Lung (tissue), 12 donors: ENCODE data around the gene MCM9. TPM values are rescaled to one million over a fixed set of nuclear protein-coding genes. Genes with fewer than 3 reads are reported as not detected.

Experiments used
- ATAC-seq: fragments of 200-7000 bp; cut with Tn5 transposase; one replicate; pipeline ENCODE4 v1.9.1; 2020; ENCODE audit warnings: moderate number of reproducible peaks; ENCODE audit not compliant: insufficient read depth, low FRiP score
- DNase-seq, 3 donors: peaks; one replicate each; pipeline ENCODE4 v3.0.0-alpha.2; 2013 to 2017
- H3K27ac ChIP-seq, 2 donors: one replicate each; pipeline ENCODE4 v1.5.1; 2013; ENCODE audit warnings: mild to moderate bottlenecking in 2 of 2, moderate library complexity in 2 of 2, control low read depth in 1 of 2, inconsistent platforms in 1 of 2, low read depth in 1 of 2, low read length in 1 of 2
- H3K27me3 ChIP-seq, 3 donors: one replicate each; pipeline ENCODE4 v1.5.1; 2013; ENCODE audit warnings: low read length in 2 of 3; ENCODE audit not compliant: control insufficient read depth in 3 of 3, insufficient read depth in 3 of 3
- H3K36me3 ChIP-seq, 4 donors: one replicate each; pipeline ENCODE4 v1.5.1; 2013; ENCODE audit warnings: low read length in 4 of 4, mild to moderate bottlenecking in 1 of 4, moderate library complexity in 1 of 4; ENCODE audit not compliant: control insufficient read depth in 4 of 4, insufficient read depth in 4 of 4
- H3K4me1 ChIP-seq, 5 donors: one replicate each; pipeline ENCODE4 v1.5.1; 2013; ENCODE audit warnings: low read length in 5 of 5, mild to moderate bottlenecking in 2 of 5, moderate library complexity in 1 of 5; ENCODE audit not compliant: control insufficient read depth in 5 of 5, insufficient read depth in 5 of 5
- H3K4me3 ChIP-seq: one replicate; pipeline ENCODE4 v1.5.1; 2013; ENCODE audit warnings: mild to moderate bottlenecking, control low read depth, moderate library complexity
- H3K9ac ChIP-seq, 2 donors: one replicate each; pipeline ENCODE4 v1.5.1; 2013; ENCODE audit warnings: low read length in 2 of 2, control low read depth in 1 of 2; ENCODE audit not compliant: insufficient read depth in 1 of 2
- H3K9me3 ChIP-seq, 4 donors: one replicate each; pipeline ENCODE4 v1.5.1; 2013; ENCODE audit warnings: low read length in 3 of 4, mild to moderate bottlenecking in 1 of 4, moderate library complexity in 1 of 4; ENCODE audit not compliant: control insufficient read depth in 4 of 4, insufficient read depth in 3 of 4
- WGBS, 2 donors: extraction: QIAGEN DNeasy Blood & Tissue Kit; methylation state at CpG; one replicate each; pipeline ENCODE4 v1.1.7; 2013; 5-methylcytosine and 5-hydroxymethylcytosine counted together
- polyA plus RNA-seq, 2 donors: library from polyadenylated mRNA; stranded (reverse); fragments of 200-250 nt; gene quantifications; one replicate each; pipeline ENCODE4 v1.2.1, GENCODE V29; 2013
- total RNA-seq, 2 donors: library from RNA; depleted of rRNA in 1 of 2; stranded (reverse); fragments of >200 nt in 1 of 2; gene quantifications; one replicate each; pipeline ENCODE4 v1.2.1, GENCODE V29; 2014 to 2021
- TF ChIP-seq, protein P1 (sequence below): IDR thresholded peaks from 2 replicates; pipeline ENCODE4 v1.5.1; 2012; ENCODE audit warnings: mild to moderate bottlenecking; ENCODE audit errors: control extremely low read depth, extremely low read depth
- donor health status: control.
- donor health status: control.
- donor health status: Bipolar disorder and iron deficiency.
- donor health status: healthy.
- donor health status: DM: yes; HTN: yes; CAD: no.

The MCM9 gene
- total and polyA plus RNA-seq, 4 donors, result 4.8 to 28.6 (median 12.0) TPM

DNA sequence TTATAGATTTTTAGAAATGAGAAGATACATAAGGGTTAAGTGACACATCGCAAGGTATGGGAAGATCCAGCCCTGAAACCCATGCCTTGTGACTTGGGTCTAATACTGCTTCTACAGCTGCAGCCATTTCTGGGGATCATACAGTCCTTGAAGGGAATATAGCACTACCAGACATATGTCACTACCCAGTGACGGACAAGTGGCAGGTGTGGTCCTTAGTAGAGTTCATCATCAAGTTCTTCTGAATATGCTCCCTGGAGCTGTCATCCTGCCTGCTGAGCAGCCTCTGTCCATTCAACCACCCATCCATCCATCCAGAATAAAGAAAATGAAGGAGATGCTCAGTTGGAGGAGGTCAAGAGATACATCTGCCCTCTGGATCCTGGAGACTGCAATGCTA, 159.6 kb downstream of the MCM9 start:
- no peak for ATAC-seq
- no peaks in the 10 kb centered on the region for H3K9me3 ChIP-seq
- DNase-seq, result no peak
- no peaks in the 10 kb centered on the region for H3K4me1 ChIP-seq
- WGBS, 2 donors, result 96 to 99% methylated on average over 2 of the region's 2 CpGs
- no peak overlapping the region for H3K9ac ChIP-seq
- H3K4me3 ChIP-seq, result no peak overlapping the region
- TF ChIP-seq, protein P1, sequence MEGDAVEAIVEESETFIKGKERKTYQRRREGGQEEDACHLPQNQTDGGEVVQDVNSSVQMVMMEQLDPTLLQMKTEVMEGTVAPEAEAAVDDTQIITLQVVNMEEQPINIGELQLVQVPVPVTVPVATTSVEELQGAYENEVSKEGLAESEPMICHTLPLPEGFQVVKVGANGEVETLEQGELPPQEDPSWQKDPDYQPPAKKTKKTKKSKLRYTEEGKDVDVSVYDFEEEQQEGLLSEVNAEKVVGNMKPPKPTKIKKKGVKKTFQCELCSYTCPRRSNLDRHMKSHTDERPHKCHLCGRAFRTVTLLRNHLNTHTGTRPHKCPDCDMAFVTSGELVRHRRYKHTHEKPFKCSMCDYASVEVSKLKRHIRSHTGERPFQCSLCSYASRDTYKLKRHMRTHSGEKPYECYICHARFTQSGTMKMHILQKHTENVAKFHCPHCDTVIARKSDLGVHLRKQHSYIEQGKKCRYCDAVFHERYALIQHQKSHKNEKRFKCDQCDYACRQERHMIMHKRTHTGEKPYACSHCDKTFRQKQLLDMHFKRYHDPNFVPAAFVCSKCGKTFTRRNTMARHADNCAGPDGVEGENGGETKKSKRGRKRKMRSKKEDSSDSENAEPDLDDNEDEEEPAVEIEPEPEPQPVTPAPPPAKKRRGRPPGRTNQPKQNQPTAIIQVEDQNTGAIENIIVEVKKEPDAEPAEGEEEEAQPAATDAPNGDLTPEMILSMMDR, result no peak
- H3K27ac ChIP-seq, result no peak overlapping the region
- H3K27me3 ChIP-seq, result no peaks in the 10 kb centered on the region
- no peaks in the 10 kb centered on the region for H3K36me3 ChIP-seq

DNA sequence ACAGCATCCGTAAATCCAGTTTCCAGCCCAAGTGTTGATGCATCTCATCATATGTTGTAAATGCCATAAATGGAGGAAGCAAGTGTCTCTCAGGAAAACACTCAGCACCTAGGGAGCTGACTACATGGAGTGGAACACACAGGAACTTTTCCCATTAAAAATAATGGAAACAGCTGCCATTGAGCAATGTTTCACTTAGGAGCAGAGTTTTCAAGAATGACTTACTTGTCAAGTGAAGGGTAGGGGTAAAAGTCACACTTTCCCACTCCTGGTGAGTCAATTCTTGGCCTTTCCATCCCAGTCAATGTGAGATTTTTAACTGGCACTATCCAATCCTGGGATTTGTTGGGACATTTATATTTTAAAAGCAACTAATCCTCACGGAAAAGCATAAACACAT, 160.4 kb downstream of the MCM9 start:
- Histone ChIP-seq H3K27me3 (no peaks in the 10 kb centered on the region), H3K27ac (no peak overlapping the region), H3K9me3 (no peaks in the 10 kb centered on the region), H3K36me3 (no peaks in the 10 kb centered on the region), H3K9ac (no peak overlapping the region), H3K4me3 (no peak overlapping the region), H3K4me1 (no peaks in the 10 kb centered on the region)
- no peak for DNase-seq
- ATAC-seq, result no peak
- TF ChIP-seq, protein P1, result no peak
- 96 to 99% methylated on average over 2 of the region's 2 CpGs for WGBS, 2 donors

DNA sequence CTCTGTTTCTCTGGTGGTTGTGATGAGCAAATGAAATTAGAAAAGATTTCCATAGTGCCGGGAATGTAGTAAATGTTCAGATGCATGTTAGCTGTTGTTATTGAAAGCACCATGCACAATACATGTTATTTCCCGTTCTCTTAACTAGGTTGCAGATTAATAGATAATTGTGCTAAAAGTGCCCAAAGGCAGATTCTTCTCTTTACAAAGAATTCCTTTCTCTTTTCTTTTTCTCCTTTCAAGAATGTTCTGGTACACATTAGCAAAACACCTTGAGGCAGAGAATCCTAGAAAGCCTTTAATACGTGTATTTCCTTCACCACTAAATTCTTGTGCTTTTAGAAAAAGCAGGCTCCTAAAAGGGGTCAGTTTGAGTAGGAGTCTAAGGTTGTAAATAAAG, 162.1 kb downstream of the MCM9 start:
- peaks cover 0 to 1% (median 0%) of the 10 kb centered on the region in 4 donors for H3K9me3 ChIP-seq
- DNase-seq, result no peak

DNA sequence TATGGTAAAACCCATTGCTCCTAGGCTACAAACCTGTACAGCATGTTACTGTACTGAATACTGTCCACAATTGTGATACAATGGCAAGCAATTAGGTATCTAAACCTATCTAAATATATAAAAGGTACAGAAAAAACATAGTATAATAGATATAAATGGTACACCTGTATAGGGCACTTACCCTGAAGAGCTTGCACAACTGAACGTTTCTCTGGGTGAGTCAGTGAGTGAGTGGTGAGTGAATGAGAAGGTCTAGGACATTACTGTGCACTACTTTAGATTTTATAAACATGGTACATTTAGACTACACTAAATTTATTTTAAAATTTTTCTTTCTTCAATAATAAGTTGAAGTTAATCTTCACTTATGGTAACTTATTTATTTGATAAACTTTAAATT, 163.7 kb downstream of the MCM9 start:
- Histone ChIP-seq H3K4me3 (no peak overlapping the region), H3K27ac (no peak overlapping the region), H3K36me3 (no peaks in the 10 kb centered on the region), H3K9ac (no peak overlapping the region), H3K4me1 (no peaks in the 10 kb centered on the region), H3K9me3 (peaks cover 0 to 2% (median 0%) of the 10 kb centered on the region in 4 donors), H3K27me3 (no peaks in the 10 kb centered on the region)
- TF ChIP-seq, protein P1, result no peak
- DNase-seq, result no peak
- WGBS, 2 donors, result 22 to 36% methylated on average over 1 of the region's 1 CpG
- no peak for ATAC-seq

More for the DNA sequence above, 162.1 kb downstream of the MCM9 start:
- Histone ChIP-seq H3K27me3 (no peaks in the 10 kb centered on the region), H3K9ac (no peak overlapping the region), H3K27ac (no peak overlapping the region), H3K36me3 (no peaks in the 10 kb centered on the region), H3K4me1 (no peaks in the 10 kb centered on the region), H3K4me3 (no peak overlapping the region)
- TF ChIP-seq, protein P1, result no peak
- WGBS, 2 donors, result 95 to 96% methylated on average over 3 of the region's 3 CpGs
- ATAC-seq, result no peak
